HEK293T (cell line): Measurements from ENCODE around the gene BMP10.

Source experiments
- FOXA1 ChIP-seq: fragments of 450-650 bp; IDR thresholded peaks from 2 replicates; pipeline ENCODE4 v1.6.1; 2016; ENCODE audit warnings: mild to moderate bottlenecking
- FOXM1 ChIP-seq: fragments of 450-650 bp; IDR thresholded peaks from 2 replicates; pipeline ENCODE4 v1.6.1; 2017; ENCODE audit warnings: mild to moderate bottlenecking, borderline replicate concordance
- LEF1 ChIP-seq: fragments of 450-650 bp; IDR thresholded peaks from 2 replicates; pipeline ENCODE4 v1.6.1; 2017; ENCODE audit warnings: mild to moderate bottlenecking, borderline replicate concordance
- SP1 ChIP-seq: fragments of 450-650 bp; IDR thresholded peaks from 2 replicates; pipeline ENCODE4 v1.6.1; 2017
- SUZ12 ChIP-seq: fragments of 450-650 bp; IDR thresholded peaks from 2 replicates; pipeline ENCODE4 v1.6.1; 2016; ENCODE audit warnings: mild to moderate bottlenecking

DNA sequence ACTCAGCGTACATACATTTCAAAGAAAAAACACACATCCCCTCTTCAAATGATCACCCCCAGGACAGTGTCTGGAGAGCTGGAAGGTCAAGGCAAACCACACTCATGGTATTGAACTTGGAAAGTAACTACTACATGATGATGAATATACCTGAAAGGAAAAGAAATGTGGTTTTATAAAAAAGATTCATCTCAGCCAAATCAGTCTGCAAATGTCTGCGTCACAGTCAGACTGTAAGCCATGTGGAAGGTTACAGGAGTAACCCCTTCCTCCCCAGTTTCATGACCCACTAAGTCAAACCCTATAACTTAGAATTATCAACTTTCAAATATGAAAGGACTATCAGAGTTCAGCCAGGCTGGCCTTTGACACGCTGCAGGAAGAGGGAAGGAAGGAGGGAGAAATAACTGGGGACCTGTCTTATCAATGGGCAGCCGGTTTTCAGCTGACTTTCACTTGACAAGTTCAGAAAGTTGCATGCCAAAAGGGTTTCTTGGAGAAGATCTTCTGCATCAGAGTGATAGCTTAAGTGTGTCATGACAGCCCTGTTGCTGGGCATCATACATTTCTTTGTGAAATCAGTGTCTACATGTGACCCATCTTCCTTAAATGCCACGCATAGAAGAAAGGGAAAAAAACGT is 7.0 kb upstream of the BMP10 start:
- TF ChIP-seq FOXM1 (no peak), SUZ12 (no peak), SP1 (no peak), LEF1 (no peak), FOXA1 (no peak)
